Cardiac fibroblast (primary cell): ENCODE results near the gene PRMT2.

Experiments
- DNase-seq, 2 donors: peaks; one replicate each; pipeline versions ENCODE4 v3.0.0 to v3.0.0-alpha.2; 2010; ENCODE audit warnings: low read depth in 2 of 2
- H3K4me3 ChIP-seq, 2 donors: replicated peaks in 1 of 2; 1 replicate in 1 of 2; 2 replicates in 1 of 2; pipeline ENCODE4 v1.5.1; 2011; ENCODE audit warnings: low read depth in 2 of 2, low read length in 2 of 2, mild to moderate bottlenecking in 2 of 2, moderate library complexity in 1 of 2
- CTCF ChIP-seq: IDR thresholded peaks from one replicate; pipeline ENCODE4 v1.5.1; 2011; ENCODE audit warnings: low read depth, mild to moderate bottlenecking, low read length, inconsistent platforms

Gene PRMT2

GRCh38 chr21:46617267-46618051 lies 18.0 kb upstream of the PRMT2 start:
- no peak overlapping the region for H3K4me3 ChIP-seq
- TF ChIP-seq CTCF, result no peak
- peak in 1 of 2 donors; percentile 42 for DNase-seq

GRCh38 chr21:46618738-46619379 lies 16.6 kb upstream of the PRMT2 start:
- no peak for TF ChIP-seq CTCF

GRCh38 chr21:46619846-46620245 lies 15.6 kb upstream of the PRMT2 start:
- TF ChIP-seq CTCF, result no peak
- H3K4me3 ChIP-seq, result no peak overlapping the region
- DNase-seq, result peak in 1 of 2 donors; percentile 39

More at GRCh38 chr21:46618738-46619379, 16.6 kb upstream of the PRMT2 start:
- peak in 1 of 2 donors; percentile 27 for DNase-seq
- no peak overlapping the region for H3K4me3 ChIP-seq

- DNase-seq, result no peak
- no peak for TF ChIP-seq CTCF
- no peak overlapping the region for H3K4me3 ChIP-seq
These were observed 14.6 kb upstream of the PRMT2 start for GRCh38 chr21:46620846-46621245.

- no peak for DNase-seq
- no peak overlapping the region for H3K4me3 ChIP-seq
- TF ChIP-seq CTCF, result no peak
These were observed 13.9 kb upstream of the PRMT2 start for GRCh38 chr21:46621457-46622182.

- TF ChIP-seq CTCF, result no peak
- H3K4me3 ChIP-seq, result no peak overlapping the region
- peak in 1 of 2 donors; percentile 15 for DNase-seq
These were observed 13.2 kb upstream of the PRMT2 start for GRCh38 chr21:46622226-46622625.
